Measurements from ENCODE around the gene CDH23.

Gene CDH23

GRCh38 chr10:71739358-71739900 lies 342.7 kb downstream of the CDH23 start:
- no peak for DNase-seq

- DNase-seq: no peak
Measured at GRCh38 chr10:71740069-71740653, 343.4 kb downstream of the CDH23 start.

GRCh38 chr10:71741029-71741428 lies 344.3 kb downstream of the CDH23 start:
- DNase-seq: no peak

- DNase-seq: no peak
Measured at GRCh38 chr10:71741671-71742070, 345.0 kb downstream of the CDH23 start.

GRCh38 chr10:71742301-71743088 lies 345.8 kb downstream of the CDH23 start:
- no peak for DNase-seq

- DNase-seq: no peak
Measured at GRCh38 chr10:71743089-71743838, 346.5 kb downstream of the CDH23 start.

- no peak for DNase-seq
Measured at GRCh38 chr10:71743866-71744265, 347.1 kb downstream of the CDH23 start.

- DNase-seq: no peak
Measured at GRCh38 chr10:71744897-71745663, 348.4 kb downstream of the CDH23 start.

GRCh38 chr10:71745664-71746250 lies 349.0 kb downstream of the CDH23 start:
- no peak for DNase-seq

GRCh38 chr10:71746344-71747037 lies 349.8 kb downstream of the CDH23 start:
- DNase-seq: no peak

- no peak for DNase-seq
Measured at GRCh38 chr10:71747039-71747531, 350.4 kb downstream of the CDH23 start.

GRCh38 chr10:71747551-71748523 lies 351.1 kb downstream of the CDH23 start:
- no peak for DNase-seq

- peak in 2 of 4 experiments; percentile 53 to 59 for DNase-seq
Measured at GRCh38 chr10:71748671-71749191, 352.0 kb downstream of the CDH23 start.

GRCh38 chr10:71749396-71749795 lies 352.7 kb downstream of the CDH23 start:
- no peak for DNase-seq

GRCh38 chr10:71750124-71750841 lies 353.6 kb downstream of the CDH23 start:
- DNase-seq: no peak

- no peak for DNase-seq
Measured at GRCh38 chr10:71750986-71751385, 354.3 kb downstream of the CDH23 start.

GRCh38 chr10:71751515-71752224 lies 354.9 kb downstream of the CDH23 start:
- no peak for DNase-seq

GRCh38 chr10:71752391-71753090 lies 355.8 kb downstream of the CDH23 start:
- DNase-seq: peak in 1 of 4 experiments; percentile 11

All from activated naive CD4-positive, alpha-beta T cell (primary cell).